Ecto neural progenitor cell (in vitro differentiated cells): ENCODE measurements around the gene MOB3B.

Source experiments
- DNase-seq: peaks from one replicate; pipeline ENCODE4 v3.0.0-alpha.2; 2018; ENCODE audit warnings: low spot score

MOB3B gene

DNA sequence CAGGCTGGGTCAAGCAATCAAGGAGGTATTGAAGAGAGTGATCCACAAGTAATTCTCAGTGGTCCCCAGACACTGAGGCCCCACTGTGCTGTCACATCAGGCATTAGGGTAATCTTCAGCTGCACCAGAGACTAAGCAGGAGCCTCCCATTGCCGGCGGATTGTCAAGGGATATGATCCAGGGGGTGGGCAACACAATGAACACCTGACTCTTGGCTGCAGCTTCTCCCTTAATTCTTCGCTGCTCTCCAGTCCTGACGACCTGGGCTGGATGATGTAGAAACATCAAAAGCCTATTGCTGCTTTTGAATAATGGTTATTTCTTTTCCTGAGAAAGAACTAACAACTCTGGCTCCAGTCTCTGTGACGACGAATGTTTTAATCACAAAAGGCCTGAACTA is 83.9 kb downstream of the MOB3B start:
- DNase-seq: no peak

DNA sequence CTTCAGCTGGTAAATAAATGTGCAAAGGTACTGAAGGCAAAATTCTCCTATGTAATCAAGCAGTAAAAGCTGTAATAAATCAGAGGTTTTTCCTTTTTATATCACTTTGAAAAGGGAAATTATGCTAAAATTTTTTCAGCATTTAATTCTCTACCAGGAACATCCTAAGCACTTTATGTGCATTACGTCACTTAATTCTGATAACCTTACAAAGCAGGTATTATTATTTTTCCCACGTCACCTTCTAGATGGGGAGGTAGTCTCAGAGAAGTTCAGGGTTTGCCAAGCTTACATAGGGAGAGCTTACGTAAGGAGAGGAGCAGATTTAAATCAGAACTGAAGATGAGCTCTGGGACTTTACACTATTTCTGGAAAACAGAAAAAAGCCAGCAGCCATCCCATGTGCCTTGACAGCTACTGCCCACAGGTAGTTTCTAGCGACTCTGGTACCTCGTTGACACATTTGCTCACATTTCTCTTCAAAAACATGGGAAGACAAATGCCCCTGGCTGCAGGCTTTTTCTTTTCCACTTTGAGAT is 84.5 kb downstream of the MOB3B start:
- DNase-seq: no peak

DNA sequence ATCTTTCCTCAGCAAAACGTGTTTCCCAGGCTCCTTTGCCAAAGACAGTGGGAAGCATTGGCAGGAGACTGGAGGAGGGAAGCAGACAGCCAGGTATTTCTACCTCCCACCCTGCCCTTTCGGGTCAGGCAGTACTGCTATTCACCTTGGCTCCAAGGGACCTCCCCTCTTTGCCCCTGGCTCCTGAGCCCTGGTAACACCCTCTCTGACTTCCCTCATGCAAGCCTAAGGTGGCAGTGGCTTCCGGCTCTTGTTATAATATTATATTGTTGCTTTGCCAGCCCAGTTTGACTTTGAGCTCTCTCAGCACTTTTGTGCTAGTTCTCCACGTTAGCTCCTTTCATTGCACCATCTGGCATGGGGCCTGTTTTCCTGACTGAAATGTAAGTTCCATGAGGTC is 87.2 kb downstream of the MOB3B start:
- DNase-seq: no peak

DNA sequence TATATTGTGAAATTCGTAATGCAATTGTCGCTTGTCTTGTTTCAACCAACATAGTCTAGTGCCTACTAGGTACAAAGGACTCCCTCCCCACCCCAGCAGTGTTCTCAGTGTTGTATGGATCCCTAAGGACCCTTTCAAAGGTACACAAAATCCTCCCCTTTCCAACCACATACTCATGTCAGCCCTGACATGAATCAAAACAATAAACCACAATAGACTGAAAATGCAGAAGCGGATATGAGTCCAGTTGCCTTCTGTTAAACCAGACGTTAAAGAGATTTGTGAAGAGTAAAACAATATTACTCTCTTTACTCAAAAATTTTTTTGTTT is 87.9 kb downstream of the MOB3B start:
- no peak for DNase-seq

DNA sequence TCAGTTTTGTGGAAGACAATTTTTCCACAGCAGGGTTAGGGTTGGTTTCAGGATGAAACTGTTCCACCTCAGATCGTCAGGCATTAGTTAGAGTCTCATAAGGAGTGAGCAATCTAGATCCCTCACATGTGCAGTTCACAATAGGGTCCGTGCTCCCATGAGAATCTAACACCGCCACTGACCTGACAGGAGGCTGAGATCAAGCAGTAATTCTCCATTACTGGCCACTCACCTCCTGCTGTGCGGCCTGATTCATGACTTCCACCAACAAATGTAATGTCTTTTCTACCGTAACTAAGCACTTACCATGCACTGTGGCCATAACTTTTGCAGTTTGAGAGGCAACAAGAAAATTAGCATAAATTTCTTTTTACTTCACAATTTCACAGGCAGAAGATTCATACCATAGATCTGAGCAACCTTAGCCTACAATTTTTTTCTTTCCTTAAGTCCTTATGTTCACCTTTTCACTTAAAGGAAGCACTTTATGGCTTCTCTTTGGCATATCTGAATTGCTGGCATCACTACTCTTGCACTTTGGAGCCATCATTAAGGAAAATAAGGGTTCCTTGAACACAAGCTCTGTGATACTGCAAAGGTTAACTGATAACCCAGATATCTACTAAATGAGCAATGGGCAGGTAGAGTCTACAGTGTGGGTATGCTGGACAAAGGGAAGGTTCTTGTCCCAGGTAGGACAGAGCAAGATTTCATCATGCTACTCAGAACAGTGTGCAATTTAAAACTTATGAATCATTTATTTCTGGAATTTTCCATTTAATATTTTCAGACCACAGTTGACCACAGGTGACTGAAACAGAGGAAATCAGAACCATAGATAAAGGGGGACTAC is 88.5 kb downstream of the MOB3B start:
- DNase-seq: no peak

DNA sequence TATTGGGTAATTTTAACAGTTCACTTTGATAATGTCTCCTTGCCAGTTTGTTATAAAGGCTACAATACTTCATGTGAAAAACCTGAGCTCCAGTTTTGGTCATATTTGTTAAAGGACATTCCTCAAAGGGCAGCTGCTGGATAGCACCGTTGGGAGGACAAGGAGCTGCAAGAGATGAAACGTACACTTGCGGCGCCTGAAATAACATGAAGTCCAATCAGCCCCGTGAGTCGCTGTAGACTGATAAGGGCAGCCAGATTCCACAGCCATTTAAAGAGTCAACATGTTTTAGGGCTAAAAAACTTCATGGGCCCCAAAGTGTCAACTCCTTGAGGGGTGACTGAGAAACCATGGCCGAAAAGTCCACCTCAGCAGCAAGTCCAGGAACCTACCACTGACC is 91.1 kb downstream of the MOB3B start:
- DNase-seq: no peak

DNA sequence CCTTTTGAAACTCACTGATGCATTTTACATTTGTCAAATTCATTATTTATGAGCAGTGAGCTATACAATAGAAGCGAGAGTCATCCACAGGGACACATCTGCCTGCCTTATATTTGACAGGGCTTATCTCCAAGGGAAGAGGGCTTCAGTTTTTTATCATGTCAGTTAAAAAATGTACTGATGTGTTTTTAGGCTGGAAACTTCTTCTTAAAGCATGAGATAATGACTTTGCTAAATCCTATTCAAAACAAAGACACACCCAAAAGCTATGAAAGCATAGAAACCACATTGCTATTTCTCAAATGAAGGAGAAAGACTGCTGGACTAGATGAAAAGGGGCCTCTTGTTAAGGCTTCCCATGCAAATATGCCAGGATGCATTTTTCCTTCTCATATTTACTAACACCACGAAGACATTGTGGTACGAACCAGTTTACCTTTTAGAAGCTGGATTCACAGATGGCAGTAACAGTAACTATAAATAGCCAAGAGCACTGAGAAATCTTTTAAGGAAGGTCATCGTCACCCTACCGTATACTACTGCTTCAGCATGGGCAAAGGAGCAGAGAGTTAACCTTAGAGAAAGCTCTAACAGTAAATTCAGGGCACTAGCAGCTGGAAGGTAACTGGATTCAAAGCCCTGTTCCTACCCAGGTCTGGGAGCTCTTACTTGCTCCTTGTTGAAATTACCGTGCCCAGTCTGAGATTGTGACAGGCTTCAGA is 91.8 kb downstream of the MOB3B start:
- no peak for DNase-seq

DNA sequence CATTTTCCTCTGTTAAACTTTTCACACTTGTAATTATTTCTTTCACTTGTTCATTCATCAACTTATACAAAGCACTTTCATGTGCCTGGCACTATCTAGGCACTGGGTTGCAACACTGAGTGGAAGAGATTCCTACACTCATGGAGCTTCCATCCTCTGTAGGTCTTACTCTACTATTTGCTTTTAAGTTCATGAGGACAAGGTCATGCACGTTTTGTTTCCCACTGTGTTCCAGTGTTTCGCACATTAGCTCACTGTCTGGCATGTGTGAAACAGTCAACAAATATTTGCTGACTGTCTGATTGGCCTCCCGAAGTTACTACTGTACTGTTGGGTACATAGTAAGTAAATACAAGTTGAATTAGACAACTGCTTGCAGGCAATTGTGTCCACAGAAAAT is 93.4 kb downstream of the MOB3B start:
- DNase-seq: no peak

DNA sequence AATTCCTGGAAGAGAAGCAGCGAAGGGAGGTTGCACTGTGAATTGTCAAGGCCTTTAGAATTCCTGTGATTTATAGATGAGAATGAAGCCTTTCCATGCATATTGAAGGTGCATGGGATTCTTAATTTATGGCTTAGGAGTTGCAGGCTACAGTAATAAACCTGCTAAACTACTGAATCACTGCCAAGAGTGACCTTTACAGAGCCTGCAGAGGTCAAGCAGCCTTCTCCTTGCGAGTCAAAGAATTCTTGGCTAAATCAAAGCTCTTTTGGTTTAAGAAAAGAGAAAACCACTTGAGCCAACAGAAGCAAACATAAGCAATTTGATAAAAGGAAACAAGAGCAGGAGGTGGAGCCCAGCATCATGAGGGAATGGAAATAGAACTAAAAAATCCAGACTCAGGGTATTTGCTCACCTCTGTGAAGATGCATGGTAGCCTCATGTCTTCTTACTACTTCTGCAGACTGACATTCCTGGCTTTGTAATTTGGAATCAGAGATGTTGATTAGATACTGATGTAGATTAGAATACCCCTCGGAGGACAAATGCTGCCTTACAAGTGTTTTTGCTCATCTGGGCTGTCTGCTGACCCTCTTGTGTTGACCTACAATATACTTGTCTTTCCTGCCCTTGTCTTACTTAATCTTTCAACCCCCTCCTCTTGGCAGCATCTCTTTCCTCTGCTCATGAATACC is 95.8 kb downstream of the MOB3B start:
- no peak for DNase-seq

DNA sequence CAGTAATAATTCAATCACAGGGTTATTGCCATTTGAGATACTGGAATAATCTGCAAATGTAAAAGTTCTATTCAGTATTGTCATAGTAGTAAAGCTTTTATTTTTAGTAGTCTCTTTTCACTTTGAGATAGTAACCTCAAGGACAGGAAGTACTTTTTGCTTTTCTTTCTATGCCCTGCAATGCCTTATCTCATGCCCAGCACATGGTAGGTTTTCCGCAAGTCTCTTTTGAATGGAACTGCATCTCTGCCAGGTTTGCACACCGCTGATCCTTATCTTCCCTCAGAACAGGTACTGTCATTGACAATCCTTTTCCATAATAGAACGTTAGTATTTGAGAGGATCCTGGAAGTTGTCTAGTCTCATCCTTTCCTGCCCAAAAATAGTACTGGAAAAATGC is 97.3 kb downstream of the MOB3B start:
- no peak for DNase-seq

DNA sequence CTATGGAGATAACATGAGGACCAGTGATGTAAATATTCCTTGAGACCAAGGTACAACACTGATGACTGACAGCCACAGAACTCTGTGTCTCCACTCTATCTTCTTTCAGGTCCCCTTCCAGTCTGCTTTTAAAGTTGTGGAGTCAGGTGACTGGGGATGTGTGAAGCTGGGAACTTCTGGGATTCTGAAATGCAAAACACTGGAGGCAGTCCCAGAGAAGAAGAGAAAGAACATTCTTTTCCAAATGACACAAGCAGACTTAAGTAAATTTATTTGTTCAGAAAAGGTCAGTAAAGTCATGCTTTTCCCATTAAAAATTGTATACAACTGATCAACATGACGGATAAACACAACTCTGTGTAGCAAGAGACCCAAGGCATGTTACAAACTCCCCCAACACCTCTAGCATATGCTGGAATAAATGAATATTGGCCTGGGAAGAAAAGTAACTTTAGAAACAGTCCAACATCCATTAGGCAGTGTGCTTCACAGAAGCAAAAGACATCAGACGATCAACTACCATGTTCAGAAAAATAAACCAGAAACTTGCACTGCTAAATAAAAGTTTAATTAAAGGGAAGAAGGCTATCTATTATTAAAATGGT is 98.0 kb downstream of the MOB3B start:
- DNase-seq: no peak

DNA sequence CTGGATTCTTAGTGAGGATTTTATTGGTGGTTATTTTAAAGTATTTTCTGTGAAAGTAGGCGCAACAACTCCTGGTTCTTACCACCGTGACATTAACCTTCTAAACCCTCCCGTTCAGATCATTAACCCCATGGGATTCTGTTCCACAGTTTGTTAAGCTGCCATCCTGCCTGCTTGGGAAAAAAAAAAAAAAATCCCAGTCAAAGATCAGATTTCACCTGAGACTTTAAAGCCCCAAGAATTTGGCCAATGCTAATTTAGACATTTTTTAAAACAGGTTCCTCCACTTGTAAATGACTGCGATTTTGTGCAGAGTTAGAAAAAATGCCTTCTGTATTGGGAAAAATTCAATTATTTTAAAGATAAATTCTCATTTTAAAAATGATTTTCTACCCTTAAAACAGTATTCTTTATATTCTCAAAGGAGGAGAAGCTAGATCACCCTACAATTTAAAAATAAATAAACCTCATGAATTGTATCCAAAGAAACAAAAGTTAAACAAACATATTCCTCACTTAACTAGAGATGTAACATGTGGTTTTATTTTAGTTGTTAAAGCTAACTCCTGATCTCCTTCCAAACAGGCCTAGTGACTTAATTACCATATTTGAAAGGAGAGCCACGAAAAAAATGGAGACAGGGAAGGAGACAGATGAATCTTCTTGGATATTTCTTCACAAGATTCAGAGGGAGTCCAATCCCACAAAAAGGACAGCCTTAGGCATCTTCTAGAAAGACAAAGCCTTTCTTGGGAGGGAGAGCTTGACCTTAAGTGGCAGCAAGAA is 98.7 kb downstream of the MOB3B start:
- no peak for DNase-seq

DNA sequence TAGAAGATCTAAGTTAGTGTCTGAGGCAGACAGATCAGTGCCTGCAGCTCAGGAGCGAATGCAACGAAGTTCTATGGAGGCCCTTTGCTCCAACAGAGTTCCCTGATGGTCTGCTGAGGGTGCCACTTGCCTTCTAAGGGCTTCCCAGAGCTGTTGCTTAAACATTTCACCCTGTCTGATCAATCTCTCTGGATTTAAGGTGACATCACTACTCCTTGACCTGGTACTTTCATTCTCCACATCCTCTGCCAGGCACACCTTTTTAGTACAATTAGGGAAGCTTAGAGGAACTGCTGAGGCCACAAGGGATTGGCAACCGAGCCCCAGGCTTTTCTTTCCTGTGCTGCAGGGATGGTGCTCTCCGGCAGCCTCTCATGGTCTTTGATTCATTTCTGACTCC is 99.7 kb downstream of the MOB3B start:
- no peak for DNase-seq

DNA sequence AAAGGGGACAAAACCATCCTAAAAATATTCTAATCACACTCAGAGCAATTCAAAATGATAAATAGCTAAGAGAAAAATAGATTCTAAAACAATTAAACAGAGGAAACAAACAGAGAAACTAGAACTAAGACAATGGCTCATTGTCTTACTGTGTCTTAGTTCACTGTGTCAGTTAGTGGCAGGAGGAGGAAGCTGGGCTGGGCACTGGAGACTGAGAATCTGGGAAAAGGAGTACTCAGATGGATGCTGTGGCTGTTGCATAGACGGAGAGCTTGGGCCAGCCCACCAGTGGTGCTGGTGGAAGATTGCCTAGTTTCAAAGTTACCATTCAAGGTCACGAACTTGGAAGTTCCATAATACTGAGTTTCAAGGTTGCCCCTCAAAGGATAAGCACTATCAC is 100.2 kb downstream of the MOB3B start:
- DNase-seq: no peak

DNA sequence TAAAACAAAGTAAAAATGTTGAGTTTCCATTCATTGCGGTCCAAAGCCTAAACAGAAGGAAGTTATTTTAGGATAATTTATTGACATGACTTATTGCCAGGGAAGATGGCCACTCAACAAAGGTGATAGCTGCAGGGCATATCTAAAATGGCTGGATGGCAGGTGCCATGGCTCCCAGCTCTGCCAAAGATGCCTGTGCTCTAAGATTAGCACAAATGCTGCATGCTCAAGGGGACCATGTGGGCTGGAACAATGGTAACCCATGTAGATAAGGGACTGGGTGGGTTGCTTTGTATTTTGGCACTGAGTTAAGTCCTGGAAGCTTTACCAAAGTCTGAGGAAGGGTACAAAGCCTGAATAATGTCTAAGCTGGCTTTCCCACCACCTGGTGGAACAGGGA is 101.1 kb downstream of the MOB3B start:
- no peak for DNase-seq

DNA sequence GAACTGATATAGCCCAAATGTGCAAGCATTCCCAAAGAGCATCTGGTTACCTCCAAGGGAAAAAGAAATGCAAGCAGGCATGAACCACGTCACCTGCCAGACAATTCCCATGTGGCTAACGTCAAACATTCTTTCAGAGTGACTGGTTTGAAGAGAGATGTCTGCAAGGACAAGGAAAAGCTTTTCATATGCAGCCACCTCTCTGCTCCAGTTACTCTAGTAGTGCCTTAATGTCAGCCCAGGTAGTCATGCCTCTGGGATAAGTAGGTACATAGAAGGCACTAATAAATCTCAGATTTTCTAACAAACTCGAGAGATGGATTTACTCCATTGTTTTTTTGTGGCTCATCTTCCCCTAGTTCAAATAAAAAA is 102.4 kb downstream of the MOB3B start:
- DNase-seq: no peak

DNA sequence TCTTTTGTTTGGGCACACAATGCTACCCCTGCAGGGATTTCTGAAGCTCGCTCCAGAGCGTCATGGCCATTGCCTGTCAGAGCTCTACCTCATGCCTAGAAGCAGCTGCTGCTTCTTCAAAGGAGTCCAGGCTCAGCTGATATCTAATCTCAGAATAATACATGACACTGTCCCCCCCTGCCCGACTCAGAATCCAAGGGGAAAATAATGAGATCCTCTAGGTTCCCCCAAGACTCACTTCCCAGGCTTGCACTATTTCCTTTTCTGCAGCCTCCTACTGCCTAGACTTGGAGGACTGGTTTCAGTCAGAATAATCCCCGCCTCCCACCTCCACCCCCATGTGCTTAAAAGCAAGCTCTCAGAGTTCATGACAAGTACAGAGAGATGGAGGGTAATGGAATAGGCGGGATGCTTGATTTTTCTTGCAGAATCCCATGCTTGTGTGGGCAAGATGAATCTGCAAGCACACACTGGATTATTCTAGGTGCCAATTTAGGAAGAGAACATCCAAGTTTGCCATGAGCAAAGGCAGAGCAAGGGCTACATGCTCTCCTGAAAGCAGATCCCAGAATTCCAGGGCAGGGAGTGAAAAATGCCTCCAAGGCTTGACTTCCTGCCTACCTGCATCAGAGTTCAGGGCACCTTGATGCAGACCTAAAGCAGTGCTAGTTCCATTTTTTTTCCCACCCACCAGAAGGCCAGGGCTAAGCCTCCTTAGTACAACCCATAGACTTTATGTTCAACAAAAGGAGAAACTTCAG is 102.9 kb downstream of the MOB3B start:
- DNase-seq: no peak

DNA sequence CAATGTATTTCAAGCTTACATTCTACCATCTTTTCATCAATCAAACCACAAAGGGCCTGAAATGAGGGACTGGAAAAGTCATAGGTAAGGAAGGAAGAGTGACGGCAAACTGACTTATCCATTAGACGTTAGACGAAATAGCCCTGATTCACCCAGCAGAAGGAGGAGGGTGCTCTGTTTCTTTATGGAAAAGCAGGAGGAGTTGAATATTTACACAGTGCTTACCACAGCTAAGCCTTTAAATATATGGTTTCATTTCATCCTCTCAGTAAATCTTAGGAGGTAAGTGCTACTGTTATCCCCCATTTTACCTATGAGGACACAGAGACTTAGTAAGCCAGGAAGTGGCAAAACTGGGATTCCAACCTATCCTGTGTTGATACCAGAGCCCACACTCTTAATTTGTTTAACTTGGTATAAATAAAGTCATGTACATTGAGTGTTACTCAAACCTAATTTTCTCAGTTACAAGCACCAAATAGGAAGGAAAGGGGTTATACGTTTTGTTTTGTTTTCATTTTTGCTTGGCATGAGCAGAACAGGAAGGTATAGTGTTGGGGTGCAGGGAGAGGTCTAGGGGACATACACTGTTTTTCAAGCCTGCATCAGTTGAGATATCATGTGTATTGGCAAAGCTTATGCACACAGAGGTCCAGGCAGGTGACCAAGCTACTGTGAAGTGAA is 103.6 kb downstream of the MOB3B start:
- DNase-seq: no peak

DNA sequence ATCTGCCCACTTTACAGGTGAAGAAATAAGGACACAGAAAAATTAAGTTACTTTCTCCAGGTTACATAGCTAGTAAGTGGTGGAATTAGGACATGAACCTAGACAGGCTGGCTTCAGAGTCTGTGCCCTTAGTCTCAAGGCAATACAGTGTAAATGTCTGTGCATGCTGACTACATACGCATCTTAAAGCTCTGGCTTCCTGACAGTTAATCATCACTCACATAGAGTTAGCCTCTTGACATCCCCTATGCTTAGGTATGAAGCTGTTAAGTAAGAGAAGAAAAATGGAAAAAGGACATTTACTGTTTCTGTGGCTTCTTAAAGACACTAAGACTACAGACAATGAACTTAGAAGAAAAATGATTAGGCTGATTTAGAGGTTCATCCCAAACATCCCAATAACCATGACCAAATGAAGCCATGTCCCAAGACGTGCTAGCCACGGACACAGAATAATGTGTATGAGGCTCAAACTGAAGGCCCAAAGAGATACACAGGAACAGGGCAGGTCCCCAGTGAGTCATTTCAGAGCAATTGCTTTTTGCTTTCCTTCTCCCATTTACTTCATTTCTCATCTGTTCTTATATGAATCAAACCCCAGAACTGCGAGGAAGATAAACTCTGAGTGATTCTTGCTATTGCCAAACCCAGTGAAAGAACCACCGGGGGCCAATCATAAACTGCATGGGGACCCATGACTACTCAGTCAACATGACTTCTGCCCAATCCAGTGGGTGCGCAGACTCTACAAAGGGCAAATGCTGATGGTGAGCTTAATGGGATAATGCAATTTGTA is 105.5 kb downstream of the MOB3B start:
- DNase-seq: no peak
